Measurements from ENCODE around the gene OPALIN. TPM values are rescaled to one million over a fixed set of nuclear protein-coding genes. Genes with fewer than 3 reads are reported as not detected.

OPALIN gene
- total RNA-seq, 3 donors from 2014 or later (not counting 1 experiment from before 2014, with no cell fraction given) = not detected

DNA sequence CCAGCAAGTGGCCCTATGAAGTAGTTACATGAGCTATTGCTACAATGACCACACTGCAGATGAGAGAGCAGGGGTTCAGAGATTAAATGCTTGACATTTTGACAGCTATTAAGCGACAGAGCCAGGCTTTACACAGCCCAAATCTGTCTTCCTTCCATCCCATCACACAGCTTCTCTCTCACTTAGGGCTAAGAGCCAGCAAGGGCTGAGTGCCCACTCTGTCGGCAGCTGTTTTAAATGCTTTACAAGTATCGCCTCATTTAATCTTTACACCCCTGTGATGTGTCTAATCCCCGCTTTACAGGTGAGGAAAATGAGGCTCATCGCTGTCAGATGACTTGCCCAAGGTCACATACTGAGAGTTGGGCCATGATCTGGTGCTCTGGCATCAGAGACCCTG lies 15.2 kb upstream of the OPALIN start:
- Histone ChIP-seq H3K9me3 (ENCODE audit: control insufficient read depth, insufficient read depth, low read length) (no peaks in the 10 kb centered on the region), H3K4me1 (ENCODE audit: control insufficient read depth, insufficient read depth, low read length) (peaks cover 11% of the 10 kb centered on the region), H3K4me3 (ENCODE audit: low read length) (no peak overlapping the region), H3K27me3 (ENCODE audit: control insufficient read depth, insufficient read depth, low read length) (no peaks in the 10 kb centered on the region), H3K36me3 (ENCODE audit: control insufficient read depth, insufficient read depth, low read length) (no peaks in the 10 kb centered on the region), H3K27ac (ENCODE audit: low read length) (no peak overlapping the region)
- no peak for DNase-seq
- H3K27me3 Mint-ChIP-seq (ENCODE audit: low read depth in 2 of 2) = peaks cover 22 to 35% of the 10 kb centered on the region in 2 donors
- H3K9me3 Mint-ChIP-seq = no peaks in the 10 kb centered on the region
- 95% methylated on average over 5 of the region's 5 CpGs for WGBS (ENCODE audit: insufficient coverage)
- H3K27ac Mint-ChIP-seq = no peak overlapping the region
- no peak for ATAC-seq
- peak overlapping the region; percentile 52 for H3K4me3 Mint-ChIP-seq
- H3K36me3 Mint-ChIP-seq = no peaks in the 10 kb centered on the region
- TF ChIP-seq, protein P1, sequence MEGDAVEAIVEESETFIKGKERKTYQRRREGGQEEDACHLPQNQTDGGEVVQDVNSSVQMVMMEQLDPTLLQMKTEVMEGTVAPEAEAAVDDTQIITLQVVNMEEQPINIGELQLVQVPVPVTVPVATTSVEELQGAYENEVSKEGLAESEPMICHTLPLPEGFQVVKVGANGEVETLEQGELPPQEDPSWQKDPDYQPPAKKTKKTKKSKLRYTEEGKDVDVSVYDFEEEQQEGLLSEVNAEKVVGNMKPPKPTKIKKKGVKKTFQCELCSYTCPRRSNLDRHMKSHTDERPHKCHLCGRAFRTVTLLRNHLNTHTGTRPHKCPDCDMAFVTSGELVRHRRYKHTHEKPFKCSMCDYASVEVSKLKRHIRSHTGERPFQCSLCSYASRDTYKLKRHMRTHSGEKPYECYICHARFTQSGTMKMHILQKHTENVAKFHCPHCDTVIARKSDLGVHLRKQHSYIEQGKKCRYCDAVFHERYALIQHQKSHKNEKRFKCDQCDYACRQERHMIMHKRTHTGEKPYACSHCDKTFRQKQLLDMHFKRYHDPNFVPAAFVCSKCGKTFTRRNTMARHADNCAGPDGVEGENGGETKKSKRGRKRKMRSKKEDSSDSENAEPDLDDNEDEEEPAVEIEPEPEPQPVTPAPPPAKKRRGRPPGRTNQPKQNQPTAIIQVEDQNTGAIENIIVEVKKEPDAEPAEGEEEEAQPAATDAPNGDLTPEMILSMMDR (IDR thresholded peaks at IDR 0.05) = no peak
- H3K4me1 Mint-ChIP-seq = peaks cover 16 to 19% of the 10 kb centered on the region in 2 donors
- intact Hi-C loops (cut with micrococcal nuclease) = no loop called here

GRCh38 chr10:96371356-96371755 lies 12.6 kb upstream of the OPALIN start:
- no peaks in the 10 kb centered on the region for H3K9me3 Mint-ChIP-seq
- Histone ChIP-seq H3K36me3 (ENCODE audit: control insufficient read depth, insufficient read depth, low read length) (no peaks in the 10 kb centered on the region), H3K4me3 (ENCODE audit: low read length) (no peak overlapping the region), H3K4me1 (ENCODE audit: control insufficient read depth, insufficient read depth, low read length) (peaks cover 11% of the 10 kb centered on the region), H3K27ac (ENCODE audit: low read length) (no peak overlapping the region), H3K27me3 (ENCODE audit: control insufficient read depth, insufficient read depth, low read length) (no peaks in the 10 kb centered on the region), H3K9me3 (ENCODE audit: control insufficient read depth, insufficient read depth, low read length) (no peaks in the 10 kb centered on the region)
- peaks cover 22 to 28% of the 10 kb centered on the region in 2 donors for H3K27me3 Mint-ChIP-seq (ENCODE audit: low read depth in 2 of 2)
- DNase-seq (no peak), ATAC-seq (no peak)
- intact Hi-C loops (cut with micrococcal nuclease) = no loop called here
- TF ChIP-seq, protein P1 (IDR thresholded peaks at IDR 0.05) = no peak
- H3K27ac Mint-ChIP-seq = no peak overlapping the region
- 92% methylated on average over 11 of the region's 11 CpGs for WGBS (ENCODE audit: insufficient coverage)
- peaks cover 16 to 19% of the 10 kb centered on the region in 2 donors for H3K4me1 Mint-ChIP-seq
- H3K36me3 Mint-ChIP-seq = no peaks in the 10 kb centered on the region
- H3K4me3 Mint-ChIP-seq = no peak overlapping the region

DNA sequence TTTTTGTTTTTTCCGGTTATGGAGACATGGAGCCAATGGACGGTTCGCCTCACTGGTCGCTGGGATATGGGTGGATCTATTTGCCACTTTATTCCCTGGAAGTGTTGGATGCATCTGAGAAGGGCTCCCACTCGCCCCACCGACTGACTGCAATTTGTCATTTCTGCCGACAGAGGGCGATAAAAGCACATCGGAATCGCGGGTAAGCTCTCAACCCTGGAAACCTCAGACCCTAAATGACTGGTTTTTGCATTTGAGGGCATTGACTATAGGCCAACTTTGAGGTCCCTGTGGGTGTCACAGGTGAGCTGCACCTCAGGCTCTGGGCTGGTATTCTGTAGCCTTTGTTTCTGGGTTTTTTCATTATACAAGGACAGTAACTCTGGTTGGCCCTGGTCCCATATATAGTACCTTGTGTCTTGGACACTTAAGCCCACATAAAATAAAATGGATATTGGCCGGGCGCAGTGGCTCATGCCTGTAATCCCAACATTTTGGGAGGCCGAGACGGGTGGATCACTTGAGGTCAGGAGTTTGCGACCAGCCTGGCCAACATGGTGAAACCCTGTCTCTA lies 11.9 kb upstream of the OPALIN start:
- Histone ChIP-seq H3K4me1 (ENCODE audit: control insufficient read depth, insufficient read depth, low read length) (peaks cover 11% of the 10 kb centered on the region), H3K27ac (ENCODE audit: low read length) (no peak overlapping the region), H3K27me3 (ENCODE audit: control insufficient read depth, insufficient read depth, low read length) (no peaks in the 10 kb centered on the region), H3K4me3 (ENCODE audit: low read length) (no peak overlapping the region), H3K9me3 (ENCODE audit: control insufficient read depth, insufficient read depth, low read length) (no peaks in the 10 kb centered on the region), H3K36me3 (ENCODE audit: control insufficient read depth, insufficient read depth, low read length) (no peaks in the 10 kb centered on the region)
- ATAC-seq (peak in 2 of 3 donors; percentile 44 to 54), DNase-seq (peak; percentile 38 to 74)
- Mint-ChIP-seq H3K4me1 (peaks cover 13 to 16% of the 10 kb centered on the region in 2 donors), H3K36me3 (no peaks in the 10 kb centered on the region), H3K27me3 (ENCODE audit: low read depth in 2 of 2) (peaks cover 21 to 25% of the 10 kb centered on the region in 2 donors), H3K4me3 (no peak overlapping the region), H3K9me3 (no peaks in the 10 kb centered on the region), H3K27ac (no peak overlapping the region)
- TF ChIP-seq, protein P1 (IDR thresholded peaks at IDR 0.05) = peak; percentile 79
- intact Hi-C loops (cut with micrococcal nuclease) = no loop called here
- 37% methylated on average over 16 of the region's 16 CpGs for WGBS (ENCODE audit: insufficient coverage)

Data from natural killer cell (primary cell).